Measurements from ENCODE around the gene B3GNT4. TPM values are rescaled to one million over a fixed set of nuclear protein-coding genes. Genes with fewer than 3 reads are reported as not detected.

The B3GNT4 gene
- total and polyA plus RNA-seq, 2 of the 8 experiments (the other 6 are each of a cell fraction or from before 2014, with no cell fraction given), result 1.1 to 1.4 TPM

GRCh38 chr12:122158700-122159285 is 44.7 kb upstream of the B3GNT4 start (continued):
- TF ChIP-seq USF2 (IDR thresholded peaks at IDR 0.05; ENCODE audit: low read length), result no peak
- TF ChIP-seq SRF (IDR thresholded peaks at IDR 0.05; ENCODE audit: low read depth, low read length), result no peak
- no peak for TF ChIP-seq KDM4A (IDR thresholded peaks at IDR 0.05; ENCODE audit: low read depth, low read length, severe bottlenecking)
- no peak for TF ChIP-seq ATF3 (IDR thresholded peaks at IDR 0.05; ENCODE audit: insufficient read depth, low read depth, low read length)

Data from H1 (cell line).